WI38 (cell line): ENCODE measurements around the gene MAP2K6.

Experiments used
- H3K4me3 ChIP-seq: 2 replicates; pipeline ENCODE4 v1.5.1; 2011; ENCODE audit warnings: low read depth, mild to moderate bottlenecking, control low read depth, low read length
- TF ChIP-seq, protein P1 (sequence below): IDR thresholded peaks from 2 replicates; pipeline ENCODE4 v1.5.1; 2012; ENCODE audit warnings: low read depth, mild to moderate bottlenecking, control low read depth, low read length

MAP2K6 gene

DNA sequence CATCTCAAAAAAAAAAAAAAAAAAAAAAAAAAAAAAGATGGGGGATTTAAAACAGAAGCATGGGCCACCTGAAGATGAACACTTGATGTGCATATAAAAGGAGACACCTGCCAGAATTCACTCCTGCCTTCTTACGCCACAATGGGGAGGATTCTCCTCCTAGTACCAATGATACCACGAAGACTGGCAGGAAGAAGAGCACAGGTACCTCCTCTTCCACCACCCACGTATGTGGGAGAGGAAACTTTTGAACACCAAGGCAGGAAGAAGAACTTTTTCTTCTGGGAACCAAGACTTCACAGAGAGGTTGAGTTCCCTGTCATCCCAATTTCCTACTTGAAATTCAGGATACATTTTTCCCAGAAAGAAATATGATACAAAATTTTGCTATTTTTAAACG lies 2.7 kb upstream of the MAP2K6 start:
- TF ChIP-seq, protein P1, sequence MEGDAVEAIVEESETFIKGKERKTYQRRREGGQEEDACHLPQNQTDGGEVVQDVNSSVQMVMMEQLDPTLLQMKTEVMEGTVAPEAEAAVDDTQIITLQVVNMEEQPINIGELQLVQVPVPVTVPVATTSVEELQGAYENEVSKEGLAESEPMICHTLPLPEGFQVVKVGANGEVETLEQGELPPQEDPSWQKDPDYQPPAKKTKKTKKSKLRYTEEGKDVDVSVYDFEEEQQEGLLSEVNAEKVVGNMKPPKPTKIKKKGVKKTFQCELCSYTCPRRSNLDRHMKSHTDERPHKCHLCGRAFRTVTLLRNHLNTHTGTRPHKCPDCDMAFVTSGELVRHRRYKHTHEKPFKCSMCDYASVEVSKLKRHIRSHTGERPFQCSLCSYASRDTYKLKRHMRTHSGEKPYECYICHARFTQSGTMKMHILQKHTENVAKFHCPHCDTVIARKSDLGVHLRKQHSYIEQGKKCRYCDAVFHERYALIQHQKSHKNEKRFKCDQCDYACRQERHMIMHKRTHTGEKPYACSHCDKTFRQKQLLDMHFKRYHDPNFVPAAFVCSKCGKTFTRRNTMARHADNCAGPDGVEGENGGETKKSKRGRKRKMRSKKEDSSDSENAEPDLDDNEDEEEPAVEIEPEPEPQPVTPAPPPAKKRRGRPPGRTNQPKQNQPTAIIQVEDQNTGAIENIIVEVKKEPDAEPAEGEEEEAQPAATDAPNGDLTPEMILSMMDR, result no peak
- no peak overlapping the region for H3K4me3 ChIP-seq

DNA sequence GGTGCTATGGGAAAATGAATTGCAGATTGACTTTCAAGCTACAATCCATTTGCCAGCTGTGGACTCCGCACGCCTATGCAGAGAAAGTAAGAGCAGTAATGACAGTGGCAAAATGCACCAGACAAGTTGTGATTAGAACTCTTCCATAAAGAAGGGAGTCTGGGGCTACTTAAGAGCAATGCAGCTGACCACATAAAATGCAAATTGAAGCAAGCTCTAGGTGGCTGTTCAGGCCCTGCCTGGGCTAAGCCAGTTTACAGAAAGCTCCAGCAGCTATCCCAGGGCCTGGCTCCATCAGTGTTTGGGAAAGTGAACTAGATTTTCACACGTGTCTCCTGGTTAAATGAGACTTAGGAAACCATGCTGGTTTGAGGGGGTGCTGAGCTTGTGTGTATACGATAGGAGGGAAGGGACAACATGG lies 2.2 kb upstream of the MAP2K6 start:
- TF ChIP-seq, protein P1, result no peak
- no peak overlapping the region for H3K4me3 ChIP-seq

DNA sequence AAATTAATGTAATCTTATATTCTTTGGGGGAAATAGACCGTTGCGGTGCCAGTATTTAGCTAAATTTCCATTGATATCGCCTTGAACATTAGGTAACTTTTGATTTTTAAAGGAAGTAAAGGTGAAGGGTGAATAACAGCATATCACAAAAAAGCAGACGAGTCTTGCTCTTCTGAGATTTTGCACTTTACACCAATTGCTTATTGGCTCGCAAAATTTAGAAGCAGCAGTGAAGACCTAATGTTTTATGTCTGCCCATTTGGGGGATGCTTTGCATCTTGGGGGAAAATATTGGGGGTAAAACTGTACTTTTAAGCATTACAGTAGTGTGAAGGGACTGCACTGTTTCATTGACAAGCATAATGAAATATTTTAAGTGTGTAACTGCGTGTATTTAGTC lies 934 bp downstream of the MAP2K6 start:
- H3K4me3 ChIP-seq, result no peak overlapping the region
- TF ChIP-seq, protein P1, result no peak

DNA sequence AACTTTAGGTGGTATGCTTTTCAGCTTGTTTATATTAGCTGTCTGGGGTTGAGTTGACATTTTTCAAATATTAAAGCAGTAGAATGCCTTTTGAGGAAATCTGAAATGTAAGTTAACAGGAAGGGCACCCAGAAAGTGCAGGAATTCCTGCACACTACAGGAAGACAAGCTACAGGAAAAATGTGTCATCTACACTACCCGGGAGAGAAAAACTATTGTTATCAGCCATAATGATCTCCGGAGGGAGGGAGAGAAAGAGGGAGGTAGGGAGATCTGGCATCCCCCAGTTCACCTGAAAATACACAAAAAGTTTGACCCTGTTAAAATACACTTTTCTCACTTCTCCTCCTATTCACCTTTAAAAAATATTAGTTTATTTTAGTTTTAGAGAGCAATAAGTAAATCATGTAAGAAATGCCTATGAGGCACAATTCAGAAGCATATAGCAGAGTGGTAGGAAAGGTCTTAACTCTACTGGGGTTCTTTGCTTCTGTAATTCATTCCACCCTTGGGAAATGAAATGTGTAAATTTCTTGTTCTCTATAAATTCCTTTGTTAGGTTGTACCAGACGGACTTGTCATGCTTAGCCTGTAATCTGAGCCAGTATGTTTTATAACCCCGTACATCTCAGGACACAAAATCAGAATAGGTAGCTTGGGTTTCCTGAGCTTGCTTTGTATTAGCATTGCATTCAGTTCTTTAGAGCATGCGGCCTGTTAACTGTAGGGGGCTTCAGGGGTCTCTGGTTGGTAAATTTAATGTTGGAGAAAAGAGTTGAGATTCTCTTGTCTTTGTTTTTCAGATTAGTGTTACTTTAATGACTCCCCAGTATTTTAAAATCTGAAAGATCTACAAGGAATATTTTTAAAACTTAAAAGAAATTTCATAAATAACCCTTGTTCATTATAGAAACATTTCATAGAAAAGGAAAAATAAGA lies 3.3 kb downstream of the MAP2K6 start:
- TF ChIP-seq, protein P1, result no peak
- H3K4me3 ChIP-seq, result no peak overlapping the region

DNA sequence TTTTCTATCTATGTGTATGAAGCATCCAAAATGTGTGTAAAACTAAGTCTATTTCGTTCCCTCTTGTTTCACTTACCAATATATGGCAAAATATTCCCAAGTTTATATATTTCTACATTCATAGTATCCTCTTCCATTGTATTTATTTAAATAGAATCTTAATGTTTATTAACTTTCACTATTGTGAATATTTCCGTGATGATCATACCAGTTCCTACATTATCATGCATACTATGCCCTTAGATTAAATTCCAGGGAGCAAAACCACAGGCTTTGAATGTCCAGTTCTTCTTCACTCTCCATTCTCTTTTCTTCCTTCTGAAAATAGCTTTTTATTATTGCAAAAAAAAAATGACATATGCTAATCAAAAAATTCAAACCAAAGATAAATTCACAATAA lies 4.0 kb downstream of the MAP2K6 start:
- H3K4me3 ChIP-seq, result no peak overlapping the region
- TF ChIP-seq, protein P1, result no peak

DNA sequence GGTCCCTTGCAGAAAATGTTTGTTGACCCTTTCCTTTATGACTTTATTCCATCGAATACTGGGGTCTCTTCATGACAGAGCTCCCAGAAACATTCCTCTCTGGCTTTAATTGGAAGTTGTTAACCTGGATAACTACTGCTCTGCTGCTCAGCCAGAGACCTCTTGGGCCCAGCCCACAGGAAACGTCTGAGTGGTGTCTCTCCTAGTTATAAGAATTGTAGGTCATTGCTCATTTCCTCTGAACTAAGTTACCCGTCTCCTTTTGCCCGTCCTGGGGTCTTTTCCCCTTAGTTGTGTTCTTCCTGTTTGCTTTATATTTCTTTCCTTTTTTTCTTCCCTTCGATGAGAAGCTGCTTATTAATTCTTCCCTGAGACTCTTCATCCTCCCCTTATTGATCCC lies 9.0 kb downstream of the MAP2K6 start:
- TF ChIP-seq, protein P1, result no peak
- H3K4me3 ChIP-seq, result no peak overlapping the region

DNA sequence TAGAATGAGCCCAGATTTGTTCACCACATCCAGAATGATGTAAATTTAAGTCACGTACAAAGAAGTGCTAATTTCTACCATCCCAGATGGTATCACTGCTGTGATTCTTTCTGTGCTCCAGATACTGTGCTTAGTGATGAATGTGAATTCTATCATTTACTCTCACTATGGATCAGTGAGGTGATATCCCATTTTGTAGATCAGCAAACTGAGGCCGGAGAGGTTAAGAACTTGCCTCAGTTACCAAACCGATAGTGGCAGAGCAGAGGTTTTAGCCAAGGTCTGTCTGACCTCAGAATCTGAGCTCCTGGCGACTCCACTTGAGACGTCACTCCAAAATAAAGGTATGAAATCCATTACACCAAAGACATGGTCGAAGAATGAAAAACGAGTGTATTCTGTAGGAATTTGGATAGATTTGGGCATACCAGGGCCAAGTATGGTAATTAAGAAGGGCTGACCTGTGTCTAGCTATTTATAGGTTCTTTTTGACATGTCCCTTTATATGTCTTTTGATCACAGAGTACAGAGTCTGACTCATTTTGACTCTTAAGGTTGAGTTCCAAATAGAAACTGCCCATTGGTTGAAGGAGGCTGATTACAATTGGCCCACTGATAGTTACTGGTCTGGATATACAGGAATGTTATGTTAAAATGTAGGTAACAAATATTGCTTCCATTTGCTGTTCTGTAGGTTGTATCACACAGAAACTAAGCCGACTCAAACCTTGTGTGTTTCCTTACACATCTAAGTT lies 10.0 kb downstream of the MAP2K6 start:
- TF ChIP-seq, protein P1, result no peak
- H3K4me3 ChIP-seq, result no peak overlapping the region
